Measurements from ENCODE around the gene SIGLEC11.
"Not testable (repeated sequence)": the region's sequence is repeated elsewhere in the genome, so short reads cannot be mapped to it uniquely, and the experiment has no call there.

SIGLEC11 gene

GRCh38 chr19:49981603-49982593 lies 20.9 kb upstream of the SIGLEC11 start:
- DNase-seq, result no peak

- no peak for DNase-seq
These were observed 17.4 kb upstream of the SIGLEC11 start for GRCh38 chr19:49978324-49978723.

GRCh38 chr19:49977881-49978280 lies 16.9 kb upstream of the SIGLEC11 start:
- DNase-seq, result no peak

GRCh38 chr19:49977076-49977475 lies 16.1 kb upstream of the SIGLEC11 start:
- no peak for DNase-seq

- DNase-seq, result no peak
These were observed 15.5 kb upstream of the SIGLEC11 start for GRCh38 chr19:49976496-49976895.

GRCh38 chr19:49975051-49975450 lies 14.1 kb upstream of the SIGLEC11 start:
- no peak for DNase-seq

GRCh38 chr19:49973987-49974386 lies 13.0 kb upstream of the SIGLEC11 start:
- DNase-seq, result no peak

- DNase-seq, result no peak
These were observed 11.9 kb upstream of the SIGLEC11 start for GRCh38 chr19:49972841-49973240.

- no peak for DNase-seq
These were observed 11.0 kb upstream of the SIGLEC11 start for GRCh38 chr19:49971991-49972411.

GRCh38 chr19:49969355-49969754 lies 8.4 kb upstream of the SIGLEC11 start:
- DNase-seq, result not testable (repeated sequence)

GRCh38 chr19:49968279-49968922 lies 7.4 kb upstream of the SIGLEC11 start:
- no peak for DNase-seq

GRCh38 chr19:49959892-49960291 lies 1.1 kb downstream of the SIGLEC11 start:
- DNase-seq, result not testable (repeated sequence)

GRCh38 chr19:49958596-49958995 lies 2.4 kb downstream of the SIGLEC11 start:
- not testable (repeated sequence) for DNase-seq

GRCh38 chr19:49958144-49958543 lies 2.8 kb downstream of the SIGLEC11 start:
- DNase-seq, result not testable (repeated sequence)

GRCh38 chr19:49957262-49957915 lies 3.6 kb downstream of the SIGLEC11 start:
- no peak for DNase-seq

- no peak for DNase-seq
These were observed 4.9 kb downstream of the SIGLEC11 start for GRCh38 chr19:49956115-49956495.

GRCh38 chr19:49954933-49955332 lies 6.0 kb downstream of the SIGLEC11 start:
- no peak for DNase-seq

- DNase-seq, result no peak
These were observed 6.7 kb downstream of the SIGLEC11 start for GRCh38 chr19:49954092-49954829.

GRCh38 chr19:49953416-49953815 lies 7.6 kb downstream of the SIGLEC11 start:
- no peak for DNase-seq

GRCh38 chr19:49952906-49953305 lies 8.1 kb downstream of the SIGLEC11 start:
- no peak for DNase-seq

GRCh38 chr19:49952479-49952836 lies 8.5 kb downstream of the SIGLEC11 start:
- DNase-seq, result no peak

- no peak for DNase-seq
These were observed 9.0 kb downstream of the SIGLEC11 start for GRCh38 chr19:49951806-49952478.

Data from NCI-H1930 (cell line).